NCI-H2029 (cell line): Measurements from ENCODE around the gene TRMU.

Experiments
- DNase-seq: peaks from one replicate; lab custom pipeline; 2025; lab: John Stamatoyannopoulos, UW

The TRMU gene

DNA sequence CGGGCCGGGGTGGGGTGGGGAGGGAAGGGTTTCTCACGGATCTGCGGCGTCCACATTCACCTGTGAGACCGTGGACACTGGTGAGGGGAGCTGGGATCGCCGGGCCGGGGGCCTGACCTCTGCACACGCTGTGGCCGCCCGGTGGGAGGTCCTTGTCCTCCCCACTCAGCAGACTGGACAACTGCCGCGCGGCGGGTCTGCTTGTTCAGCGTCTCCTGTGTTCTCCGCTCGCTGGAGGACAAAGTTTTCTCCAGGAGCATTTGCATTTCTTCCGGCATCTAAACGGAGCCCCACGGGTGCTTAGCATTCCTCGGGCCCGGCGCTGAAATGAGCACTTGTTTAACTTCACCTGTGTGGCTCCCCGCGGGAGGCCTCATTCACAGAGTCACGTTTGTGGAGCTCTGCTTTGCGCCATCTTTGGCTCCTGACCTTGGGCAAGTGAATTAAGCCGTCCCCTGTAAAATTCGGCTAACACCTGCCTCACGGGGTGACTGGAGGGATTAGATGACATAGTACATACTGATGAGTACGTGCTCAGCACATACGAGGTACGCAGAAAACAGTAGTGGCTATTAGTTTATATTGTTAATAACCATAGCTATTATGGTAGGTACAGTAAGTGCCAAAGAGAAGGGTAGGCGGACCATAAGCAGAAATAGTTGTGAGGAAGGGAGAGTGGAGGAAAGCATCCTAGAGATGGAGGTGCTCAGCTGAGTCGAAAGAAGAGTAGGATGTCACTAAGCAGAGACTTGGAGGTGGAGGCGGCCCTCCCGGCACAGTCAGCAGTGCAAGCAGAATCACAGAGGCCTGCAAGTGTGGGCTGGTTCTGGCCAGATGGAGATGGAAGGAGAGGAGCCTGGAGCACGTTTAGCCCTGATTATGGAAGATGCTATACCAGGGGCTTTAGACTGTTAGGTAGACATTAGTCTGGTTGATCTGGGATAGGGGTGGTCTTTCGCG, 885 bp downstream of the TRMU start:
- no peak for DNase-seq

DNA sequence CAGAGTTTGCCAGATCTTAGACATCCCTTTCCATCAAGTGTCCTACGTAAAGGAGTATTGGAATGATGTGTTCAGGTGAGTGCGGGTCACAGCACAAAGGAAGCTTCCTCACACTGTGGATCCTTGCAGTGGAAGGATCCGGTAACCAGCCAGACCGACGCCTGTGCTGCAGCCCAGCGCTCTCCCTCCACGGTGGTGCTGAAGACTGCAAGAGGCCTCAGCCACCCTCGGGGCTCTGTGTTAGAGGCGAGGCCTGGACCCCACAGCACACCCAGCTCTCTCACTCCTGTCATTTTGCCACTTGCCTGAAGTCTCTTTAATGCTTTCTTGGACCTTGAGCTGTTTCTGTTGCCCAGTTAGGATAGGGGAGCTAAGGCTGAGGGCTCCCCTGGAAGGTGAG, 2.4 kb downstream of the TRMU start:
- DNase-seq: no peak

DNA sequence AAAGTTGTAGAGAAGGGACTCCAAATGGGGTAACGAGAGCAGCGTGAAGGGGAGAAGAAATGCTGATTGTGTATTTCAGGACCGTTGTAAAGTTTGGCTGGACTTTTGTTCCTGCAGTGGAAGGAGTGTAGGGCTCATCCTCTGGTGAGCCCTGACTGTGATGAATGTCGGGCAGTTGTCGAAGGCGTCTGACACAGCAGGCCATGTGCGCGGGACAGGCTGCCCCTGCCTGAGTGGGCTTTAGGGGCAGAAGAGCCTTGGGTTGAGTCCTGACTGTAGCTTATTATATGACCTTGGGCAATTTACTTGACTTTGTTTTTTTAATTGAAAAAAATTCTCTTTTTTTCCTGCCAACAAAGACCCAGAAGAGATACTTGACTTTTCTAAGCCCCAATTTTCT, 3.1 kb downstream of the TRMU start:
- no peak for DNase-seq

DNA sequence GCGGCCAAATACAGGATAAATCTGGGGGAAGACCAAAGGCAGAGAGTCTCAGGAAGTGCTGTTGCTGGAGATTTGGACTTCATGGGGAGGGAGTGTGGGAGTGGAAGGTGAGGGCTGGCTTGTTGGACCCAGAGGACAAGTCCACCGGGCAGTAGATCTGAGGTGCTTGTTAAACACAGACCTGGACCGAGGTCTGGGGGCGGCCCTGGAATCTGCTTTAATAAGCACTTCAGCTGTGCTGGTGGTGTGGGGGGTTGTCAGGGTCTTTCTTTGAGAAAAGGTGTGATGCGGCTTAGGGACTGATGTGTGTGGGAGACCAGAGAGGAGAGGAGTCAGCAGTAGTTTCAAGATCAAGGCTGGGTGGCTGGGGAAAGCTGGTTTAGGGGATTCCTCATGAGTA, 4.4 kb downstream of the TRMU start:
- DNase-seq: no peak

DNA sequence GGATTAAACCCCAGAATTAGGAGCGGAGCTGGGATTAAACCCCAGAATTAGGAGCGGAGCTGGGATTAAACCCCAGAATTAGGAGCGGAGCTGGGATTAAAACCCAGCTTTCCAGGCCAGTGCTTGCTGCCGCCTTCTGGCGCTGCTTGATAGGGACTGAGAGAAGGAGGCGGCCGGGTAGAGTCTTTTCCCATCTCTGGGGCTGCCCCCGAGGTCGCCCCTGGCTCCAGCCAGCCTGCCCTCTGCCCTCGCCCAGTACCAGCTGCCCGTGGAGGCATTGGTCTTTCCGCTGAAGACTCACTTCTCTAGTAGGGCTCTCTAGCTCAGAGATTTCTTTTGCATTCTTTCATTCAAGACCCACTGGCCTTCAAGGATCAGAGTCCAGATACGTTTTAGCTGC, 5.2 kb downstream of the TRMU start:
- DNase-seq: no peak

DNA sequence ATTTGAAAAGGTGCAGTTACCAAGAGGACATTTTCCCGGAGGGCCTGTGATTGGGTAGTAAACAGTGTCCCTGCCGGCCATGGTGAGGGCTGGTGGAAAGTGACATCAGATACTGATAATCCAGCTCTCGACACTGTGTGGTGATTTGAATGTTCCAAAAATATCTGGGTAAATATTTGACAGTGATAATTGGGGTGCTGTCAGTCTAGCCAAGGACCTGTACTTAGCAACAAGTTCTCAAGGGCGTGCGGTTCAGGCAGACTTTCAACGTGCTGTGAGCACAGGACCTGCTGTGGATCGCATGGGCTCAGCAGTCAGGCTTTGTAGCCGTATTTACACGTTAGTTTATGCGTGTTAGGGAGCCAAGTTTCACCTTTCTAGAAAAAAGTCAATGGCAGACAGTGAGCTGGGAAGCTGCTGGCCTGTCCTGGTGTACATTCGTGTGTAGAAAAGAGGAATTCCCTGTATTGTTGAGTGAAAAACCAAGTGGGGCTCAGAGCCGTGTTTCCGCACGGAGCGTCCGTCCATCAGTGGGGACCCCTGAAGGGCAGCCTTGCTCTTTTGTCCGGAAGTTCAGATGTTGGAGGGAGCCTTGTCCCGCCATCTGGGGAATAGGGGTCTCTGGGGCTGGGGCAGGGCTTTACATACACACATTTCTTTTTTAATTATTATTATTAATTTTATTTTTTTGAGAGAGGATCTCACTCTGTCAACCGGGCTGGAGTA, 11.3 kb downstream of the TRMU start:
- DNase-seq: no peak

DNA sequence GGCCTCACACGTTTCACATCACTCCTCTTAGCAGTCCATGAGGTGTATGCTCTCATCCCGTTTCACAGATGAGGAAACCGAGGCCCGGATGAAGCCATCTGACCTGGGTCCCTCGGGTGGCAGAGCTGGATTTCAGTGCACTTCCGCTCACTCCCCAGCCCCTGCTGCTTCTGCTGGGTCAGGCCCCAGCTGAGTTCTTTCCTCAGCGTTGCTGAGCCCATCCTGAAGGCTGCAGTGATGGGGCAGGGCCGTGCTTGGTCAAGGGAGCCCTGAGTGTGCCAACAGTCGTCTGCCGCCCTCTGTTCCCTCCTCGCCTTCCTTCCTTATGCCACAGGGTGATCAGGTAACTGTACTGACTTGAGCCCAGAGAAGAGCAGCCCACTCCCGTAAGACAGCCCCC, 12.1 kb downstream of the TRMU start:
- no peak for DNase-seq

DNA sequence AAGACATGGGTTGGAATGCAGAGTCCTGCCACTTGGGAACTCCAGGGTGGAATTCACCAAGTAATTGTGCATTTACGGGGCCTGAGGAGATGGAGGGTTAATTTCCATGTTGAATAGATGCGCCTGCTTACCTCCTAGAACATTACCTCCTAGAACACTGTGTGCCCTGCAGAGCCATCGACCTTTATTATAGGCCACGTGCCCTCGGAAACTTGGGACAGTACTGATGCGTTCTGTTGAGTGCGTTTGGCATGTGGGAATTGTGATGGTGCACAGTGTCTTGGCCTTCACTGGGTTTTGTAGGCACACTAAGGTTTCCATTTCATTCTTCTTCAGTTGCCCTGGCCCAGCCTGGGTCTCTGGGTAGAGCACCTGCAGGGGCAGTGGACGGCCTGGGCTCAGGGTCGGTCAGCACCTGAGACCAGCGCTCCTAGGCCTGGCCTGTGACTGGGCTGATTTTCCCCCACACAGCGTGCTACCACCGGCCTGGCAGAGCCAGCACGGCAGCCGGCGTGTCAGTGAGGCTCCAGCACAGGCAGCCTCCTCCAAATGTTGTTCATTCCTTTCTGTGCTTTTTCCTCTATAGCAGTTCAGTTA, 12.7 kb downstream of the TRMU start:
- DNase-seq: no peak

DNA sequence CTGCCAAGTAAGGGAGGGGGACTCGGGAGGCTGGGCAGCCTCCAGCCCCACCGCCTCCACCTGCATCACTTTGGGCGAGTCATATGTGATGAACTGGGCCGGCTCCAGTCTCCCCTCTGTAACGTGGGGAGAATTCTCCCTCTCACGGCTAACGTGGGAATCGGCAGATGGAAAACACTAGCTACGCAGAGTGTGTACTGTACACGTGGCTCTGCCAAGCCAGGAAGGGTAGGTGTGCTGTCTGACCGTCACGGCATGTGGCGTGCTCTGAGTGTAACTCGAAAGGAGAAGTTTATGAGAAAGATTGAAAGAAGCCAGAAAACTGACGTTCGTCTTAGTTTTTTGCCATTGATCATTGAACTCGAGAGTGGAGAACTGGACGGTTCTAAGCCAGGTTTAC, 13.7 kb downstream of the TRMU start:
- DNase-seq: no peak

DNA sequence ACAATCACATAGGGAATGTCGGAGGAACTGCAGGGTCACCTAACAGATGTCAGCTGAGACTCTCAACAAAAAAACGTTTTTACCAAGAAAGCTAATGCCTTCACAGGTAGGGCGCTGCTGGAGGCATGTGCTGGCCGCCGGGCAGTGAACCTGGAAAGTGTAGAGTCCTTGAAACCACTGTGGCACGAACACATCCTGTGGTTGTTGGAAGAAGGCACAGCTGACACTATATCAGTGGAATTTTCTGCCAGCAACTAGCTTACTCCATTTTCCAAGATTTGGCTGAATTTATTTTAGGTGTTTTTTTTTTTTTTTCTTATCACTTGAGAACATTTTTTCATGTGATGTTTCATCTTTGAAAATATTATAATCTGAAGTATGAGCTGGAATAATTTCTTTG, 14.2 kb downstream of the TRMU start:
- no peak for DNase-seq

DNA sequence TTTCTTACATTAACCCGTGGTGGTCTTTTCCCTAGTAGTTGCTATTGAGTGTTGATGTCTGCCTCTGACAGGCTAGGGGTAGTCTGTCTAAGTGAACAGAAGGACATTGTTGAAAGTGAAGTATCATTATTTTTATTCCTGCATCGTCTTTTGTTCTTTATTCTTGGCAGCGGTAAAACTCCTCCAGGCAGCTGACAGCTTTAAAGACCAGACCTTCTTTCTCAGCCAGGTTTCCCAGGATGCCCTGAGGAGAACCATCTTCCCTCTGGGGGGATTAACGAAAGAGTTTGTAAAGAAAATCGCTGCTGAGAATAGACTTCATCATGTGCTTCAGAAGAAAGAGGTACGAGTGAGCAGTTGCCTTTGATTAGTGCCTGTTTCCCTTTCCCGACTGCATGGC, 14.6 kb downstream of the TRMU start:
- no peak for DNase-seq

DNA sequence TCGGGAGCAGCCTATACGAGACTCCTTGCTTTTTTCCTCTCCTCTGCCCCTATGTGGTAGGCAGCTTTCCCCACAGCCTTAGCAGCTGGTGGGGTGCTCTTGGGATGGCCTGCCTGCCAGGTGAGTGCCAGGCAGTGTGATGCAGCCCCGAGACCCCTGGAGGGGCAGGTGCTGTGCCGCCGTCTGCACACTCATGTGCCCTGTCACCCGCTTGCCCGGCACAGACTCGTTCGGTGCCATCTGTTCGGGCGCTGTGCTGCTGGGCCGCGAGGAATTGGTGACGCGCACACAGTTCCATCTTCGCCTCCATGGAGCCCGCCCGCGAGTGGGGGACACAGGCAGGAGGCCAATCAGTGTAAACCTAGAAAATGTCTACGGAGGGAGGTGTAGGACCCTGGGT, 15.1 kb downstream of the TRMU start:
- DNase-seq: no peak

DNA sequence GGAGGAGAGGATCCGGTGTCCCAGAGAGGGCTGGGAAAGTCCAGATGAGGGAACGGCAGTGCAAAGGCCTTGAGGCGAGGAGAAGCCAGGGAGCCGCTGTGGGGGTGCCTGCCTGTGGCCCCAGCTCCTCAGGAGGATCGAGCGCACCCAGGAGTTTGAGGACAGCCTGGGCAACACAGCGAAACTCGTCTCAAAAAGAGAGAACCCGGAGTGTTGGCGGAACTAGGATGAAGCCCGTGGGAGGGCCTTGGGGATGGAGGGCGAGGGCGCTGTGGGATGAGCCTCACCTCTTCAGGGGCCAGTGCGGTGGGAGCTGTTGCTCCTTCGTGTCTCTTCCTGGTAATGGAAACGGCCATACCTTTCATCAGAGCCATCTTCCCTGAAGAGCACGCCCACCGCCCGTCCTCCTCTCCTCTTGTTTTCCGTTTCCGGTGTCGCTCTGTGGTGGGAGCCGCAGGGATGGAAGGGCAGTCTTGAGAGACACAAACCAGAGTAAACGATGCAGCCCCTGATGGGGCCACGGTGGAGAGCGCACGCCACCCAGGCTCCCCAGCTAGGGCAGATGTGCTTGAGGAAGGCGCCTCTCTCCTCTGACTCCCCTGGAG, 15.7 kb downstream of the TRMU start:
- no peak for DNase-seq

DNA sequence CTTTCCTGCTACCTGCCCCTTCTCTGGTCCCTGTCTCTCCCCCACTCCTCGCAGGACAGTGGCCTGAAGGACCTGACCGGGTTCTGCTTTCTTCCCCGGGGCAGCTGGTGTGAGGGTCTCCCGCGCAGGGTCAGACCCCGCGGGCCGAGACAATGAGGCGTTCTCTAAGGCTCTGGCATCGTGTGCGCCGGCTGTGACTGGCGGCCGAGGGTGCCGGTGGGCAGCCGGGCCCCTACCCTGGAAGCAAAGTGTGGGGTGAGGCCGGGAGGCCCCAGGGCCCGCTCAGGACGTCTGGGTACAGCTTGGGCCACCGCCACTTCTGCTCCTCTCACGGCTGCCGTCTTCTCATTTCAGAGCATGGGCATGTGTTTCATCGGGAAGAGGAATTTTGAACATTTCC, 16.3 kb downstream of the TRMU start:
- no peak for DNase-seq

DNA sequence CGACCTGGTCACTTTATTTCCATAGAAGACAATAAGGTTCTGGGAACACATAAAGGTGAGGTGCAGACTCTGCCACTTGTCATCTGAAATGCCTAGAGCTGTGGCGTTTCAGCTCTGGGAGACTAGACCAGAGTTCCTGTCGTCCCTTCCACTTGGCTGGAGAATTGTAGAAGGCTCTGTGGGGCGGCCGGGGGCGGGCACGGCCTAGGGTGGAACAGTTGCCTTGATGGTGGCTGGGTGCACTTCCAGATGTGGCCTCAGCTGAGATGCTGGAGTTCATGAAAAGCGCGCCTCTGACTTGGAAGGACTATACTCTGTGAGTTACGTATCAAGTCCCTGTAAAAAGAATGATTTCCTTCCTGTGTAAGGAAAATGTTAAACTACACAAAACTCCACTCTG, 16.8 kb downstream of the TRMU start:
- DNase-seq: no peak

DNA sequence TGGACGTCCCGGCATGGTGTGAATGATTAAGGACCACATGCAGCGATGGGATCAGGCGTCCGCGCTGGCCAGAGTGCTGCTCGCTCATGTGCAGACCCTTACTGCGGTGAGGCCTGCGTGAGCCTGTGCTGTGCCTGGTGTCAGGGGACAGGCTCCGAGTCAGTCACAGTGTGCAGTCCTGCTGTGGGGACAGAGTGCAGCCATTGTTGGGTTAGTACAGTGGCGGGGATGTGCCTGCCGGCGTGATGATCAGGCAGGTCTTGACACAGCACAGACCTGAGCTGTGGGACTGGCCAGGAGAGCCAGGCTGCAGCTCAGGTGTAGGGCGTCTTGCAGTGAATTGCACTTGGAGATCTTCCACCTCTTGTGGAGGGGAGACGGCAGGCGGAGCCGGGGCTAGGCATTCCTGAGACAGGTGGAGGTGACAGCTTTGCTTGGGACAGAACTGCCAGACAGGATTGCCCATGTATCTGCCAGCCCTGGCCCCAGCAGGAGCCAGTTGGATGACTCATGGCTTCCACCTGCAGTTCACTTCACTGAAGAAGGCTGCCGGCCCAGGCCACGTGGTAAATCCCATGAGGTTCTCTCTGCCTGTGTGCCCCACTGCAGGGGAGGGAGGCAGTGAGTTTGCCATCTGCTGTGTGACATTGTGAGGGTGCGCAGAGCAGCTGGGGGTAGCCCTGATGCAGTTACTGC, 17.3 kb downstream of the TRMU start:
- no peak for DNase-seq

DNA sequence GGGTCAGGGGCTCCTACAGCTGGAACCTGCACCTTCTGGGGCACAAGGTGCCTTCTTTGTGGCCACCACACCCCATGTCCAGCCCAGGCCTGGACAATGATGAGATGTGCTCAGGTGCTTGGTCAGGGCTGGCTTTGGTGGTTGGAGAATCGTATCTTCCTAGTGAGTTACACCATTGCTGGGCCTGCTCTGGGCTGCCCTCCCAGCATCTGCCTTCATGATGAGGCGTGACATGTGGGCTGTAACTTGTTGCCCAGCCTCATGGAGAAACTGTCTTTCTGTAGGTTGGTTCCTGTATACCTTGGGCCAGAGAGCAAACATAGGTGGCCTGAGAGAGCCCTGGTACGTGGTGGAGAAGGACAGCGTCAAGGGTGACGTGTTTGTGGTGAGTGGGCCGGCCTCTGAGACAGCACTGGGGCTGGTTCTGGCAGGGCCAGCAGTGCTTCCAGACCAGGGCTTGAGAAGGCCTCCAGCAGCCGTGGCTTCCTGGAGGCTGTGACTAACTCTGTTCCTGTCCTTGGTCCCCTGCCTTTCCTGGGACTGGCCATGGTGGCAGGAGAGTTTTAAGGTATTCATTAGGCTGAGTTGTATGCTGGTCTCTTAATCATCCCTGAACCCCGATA, 18.1 kb downstream of the TRMU start:
- DNase-seq: no peak

DNA sequence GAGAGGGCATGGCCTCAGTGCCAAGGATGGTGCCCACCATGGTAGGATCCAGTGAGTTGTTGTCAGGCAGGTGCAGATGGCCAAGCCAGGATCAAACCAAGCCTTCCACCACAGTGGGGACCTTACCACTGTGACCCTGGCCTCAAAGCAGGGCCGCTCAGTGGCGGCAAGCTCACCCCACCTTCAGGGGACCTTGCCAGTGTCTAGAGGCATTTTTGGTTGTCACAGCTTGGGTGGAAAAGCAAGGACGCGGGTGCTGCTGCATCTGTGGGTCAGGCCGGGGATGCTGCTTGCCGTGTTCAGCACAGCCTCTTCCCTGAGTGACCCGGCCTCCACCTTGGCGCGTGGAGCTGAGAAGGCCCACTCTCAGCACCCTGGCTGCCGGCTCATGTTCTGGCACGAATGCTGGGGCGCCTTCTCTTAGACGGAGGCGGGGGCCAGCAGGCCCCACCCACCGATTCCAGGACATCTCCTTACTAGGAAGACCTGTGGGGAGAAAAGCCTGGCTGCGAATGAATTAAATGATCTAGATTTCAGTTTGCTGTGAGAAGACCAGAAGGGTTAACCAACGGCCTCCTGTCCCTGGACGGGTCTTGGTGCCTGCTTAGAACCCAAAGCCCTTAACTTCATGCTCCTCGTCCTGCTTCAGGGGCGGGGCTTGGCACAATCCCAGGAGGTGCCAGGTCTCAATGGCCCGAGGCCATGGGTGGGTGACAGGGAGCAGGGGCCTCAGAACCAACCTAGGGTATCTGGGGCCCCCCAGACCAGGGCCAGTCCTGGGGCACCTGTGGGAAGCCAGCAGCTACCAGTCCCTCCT, 18.9 kb downstream of the TRMU start:
- no peak for DNase-seq

DNA sequence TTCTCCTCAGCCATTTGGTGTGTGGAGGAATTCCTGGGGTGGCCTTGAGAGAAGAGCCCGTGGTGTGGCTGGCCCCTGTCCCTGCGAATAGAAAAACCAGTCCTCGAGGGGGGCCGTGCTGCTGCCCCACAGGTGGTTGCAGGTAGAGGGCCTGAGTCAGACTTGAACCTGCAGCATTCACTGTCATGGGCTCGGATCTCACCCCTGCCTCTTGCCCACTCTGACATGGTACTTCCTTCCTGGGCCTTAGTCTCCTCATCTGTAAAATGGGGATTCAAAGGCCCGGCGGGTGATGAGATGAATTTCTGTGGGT, 19.4 kb downstream of the TRMU start:
- DNase-seq: no peak

DNA sequence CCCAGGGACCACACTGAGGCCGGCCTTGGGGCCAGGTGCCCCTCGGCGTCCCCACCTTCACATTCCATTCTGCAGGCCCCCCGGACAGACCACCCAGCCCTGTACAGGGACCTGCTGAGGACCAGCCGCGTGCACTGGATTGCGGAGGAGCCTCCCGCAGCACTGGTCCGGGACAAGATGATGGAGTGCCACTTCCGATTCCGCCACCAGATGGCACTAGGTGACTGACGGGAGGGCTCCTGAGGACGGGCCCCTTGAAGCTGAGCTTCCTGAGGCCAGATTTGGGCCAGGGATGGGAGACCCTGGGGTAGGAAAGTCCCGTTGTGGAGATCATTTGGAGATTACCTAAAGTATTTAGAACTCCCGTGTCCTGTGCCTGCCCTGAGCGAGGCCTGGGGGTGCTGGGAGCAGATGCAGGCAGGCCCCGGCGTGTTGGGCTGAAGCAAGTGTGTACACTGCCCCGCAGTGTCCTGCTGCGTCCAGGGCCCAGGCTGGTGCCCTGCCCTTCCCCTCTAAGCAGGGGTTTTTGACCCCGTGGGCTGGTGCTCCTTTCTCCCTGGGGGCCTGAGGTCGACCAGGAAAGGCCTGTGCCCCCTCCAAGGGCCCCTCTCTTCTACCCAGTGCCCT, 20.0 kb downstream of the TRMU start:
- DNase-seq: no peak
